ENCODE data around the gene SLC25A30.

- no peak for TF ChIP-seq CTCF (IDR thresholded peaks at IDR 0.05; ENCODE audit: low read length)
- TF ChIP-seq EZH2 (IDR thresholded peaks at IDR 0.05; ENCODE audit: borderline replicate concordance, low read length), result no peak
Observed at GRCh38 chr13:45436953-45437352, 18.8 kb upstream of the SLC25A30 start.

All from OCI-LY1 (cell line).